HepG2 (cell line): ENCODE results near the gene AP2B1. TPM values are rescaled to one million over a fixed set of nuclear protein-coding genes. Genes with fewer than 3 reads are reported as not detected.

ENCODE experiments used
- ATAC-seq: fragments of 200-7000 bp; cut with Tn5 transposase; 3 replicates; pipeline ENCODE4 v1.9.1; 2020; ENCODE audit warnings: mild to moderate bottlenecking, moderate library complexity
- BruUV-seq: library from RNA; stranded (reverse); fragments of 400-500 nt; replicated peaks from 2 replicates; lab custom pipeline; 2021; lab: Mats Ljungman, UMichigan
- CTCF ChIA-PET: fragments of 300-600 bp; formaldehyde crosslinking; extraction: SDS; loops from one replicate; lab custom pipeline; 2021; ENCODE audit warnings: low total read pairs, inconsistent platforms, low intra/inter-chr PET ratio; lab: Yijun Ruan, JAX
- POLR2A ChIA-PET: fragments of 350-600 bp; sonication (Branson Sonifier 250); formaldehyde crosslinking; loops from one replicate; lab custom pipeline; 2020; ENCODE audit warnings: antibody characterized with exemption, inconsistent platforms; lab: Yijun Ruan, JAX
- DNase-seq: peaks from one replicate; pipeline ENCODE4 v3.0.0-alpha.2; 2015; ENCODE audit warnings: low spot score
- FAIRE-seq: peaks from 3 replicates; lab custom pipeline; 2011; peaks lifted over from hg19 to GRCh38; lab: Jason Lieb, UNC
- H2AFZ ChIP-seq: one replicate; pipeline ENCODE4 v1.6.1; 2011; ENCODE audit warnings: low read length, inconsistent platforms
- H3K27ac ChIP-seq: fragments of 300-600 bp; 3 replicates; pipeline ENCODE4 v1.8.0; 2011; ENCODE audit warnings: mixed run types, mild to moderate bottlenecking, mixed read lengths, low read length, inconsistent platforms; ENCODE audit not compliant: insufficient read depth; ENCODE audit errors: extremely low read length
- H3K27me3 ChIP-seq, 2 experiments: fragments of 200-600 bp in 1 of 2; 2 replicates in 1 of 2; 3 replicates in 1 of 2; pipeline versions ENCODE4 v1.6.0 to v1.8.0; 2011; ENCODE audit warnings: low read length in 2 of 2, mild to moderate bottlenecking in 2 of 2, moderate library complexity in 2 of 2, inconsistent platforms in 1 of 2; ENCODE audit not compliant: insufficient read depth in 2 of 2, control insufficient read depth in 1 of 2
- H3K36me3 ChIP-seq, 2 experiments: fragments of 200-600 bp in 1 of 2; replicated peaks in 1 of 2; 2 replicates in 1 of 2; 3 replicates in 1 of 2; pipeline versions ENCODE4 v1.5.1 to v1.8.0; 2011; ENCODE audit warnings: low read length in 2 of 2, inconsistent platforms in 1 of 2; ENCODE audit not compliant: insufficient read depth in 2 of 2, control insufficient read depth in 1 of 2
- H3K4me1 ChIP-seq: 2 replicates; pipeline ENCODE4 v1.5.1; 2012; ENCODE audit warnings: low read length, inconsistent platforms; ENCODE audit not compliant: insufficient read depth
- H3K4me2 ChIP-seq: 2 replicates; pipeline ENCODE4 v1.6.0; 2011; ENCODE audit warnings: low read depth, low read length, inconsistent platforms
- H3K4me3 ChIP-seq, 3 experiments: fragments of 200-600 bp in 1 of 3; sonication (generic), shearing (Covaris generic) in 1 of 3; replicated peaks in 1 of 3; 2 replicates each; pipeline ENCODE4 v1.5.1; 2011 to 2016; ENCODE audit warnings: low read length in 3 of 3, inconsistent platforms in 2 of 3, low read depth in 2 of 3, mild to moderate bottlenecking in 2 of 3, control low read depth in 1 of 3, mixed read lengths in 1 of 3; ENCODE audit not compliant: insufficient read depth in 1 of 3
- H3K79me2 ChIP-seq: one replicate; pipeline ENCODE4 v1.6.1; 2011; ENCODE audit warnings: low read length, inconsistent platforms; ENCODE audit not compliant: insufficient read depth
- H3K9ac ChIP-seq: 2 replicates; pipeline ENCODE4 v1.6.0; 2011; ENCODE audit warnings: mild to moderate bottlenecking, low read depth, low read length, inconsistent platforms; ENCODE audit not compliant: insufficient read depth
- H3K9me3 ChIP-seq: 2 replicates; pipeline ENCODE4 v1.5.1; 2012; ENCODE audit warnings: mild to moderate bottlenecking, low read length
- H4K20me1 ChIP-seq: 2 replicates; pipeline ENCODE4 v1.6.0; 2011; ENCODE audit warnings: inconsistent platforms, mild to moderate bottlenecking, low read length, moderate library complexity; ENCODE audit not compliant: insufficient read depth
- AGO1 ChIP-seq: fragments of 200-400 bp; formaldehyde crosslinking; IDR thresholded peaks from 2 replicates; pipeline ENCODE4 v1.6.1; 2017; ENCODE audit warnings: mild to moderate bottlenecking, low read depth, low read length, moderate library complexity; ENCODE audit not compliant: poor library complexity, severe bottlenecking
- CEBPG ChIP-seq: IDR thresholded peaks from 2 replicates; pipeline ENCODE4 v1.6.1; 2016
- ESRRA ChIP-seq: sonication (generic); formaldehyde crosslinking; IDR thresholded peaks from 2 replicates; pipeline ENCODE4 v1.5.1; 2020; ENCODE audit warnings: mild to moderate bottlenecking, low read depth, missing genetic modification reagents
- ZFP41 ChIP-seq: sonication (generic); formaldehyde crosslinking; IDR thresholded peaks from 2 replicates; pipeline ENCODE4 v1.4.0; 2020; ENCODE audit warnings: mild to moderate bottlenecking, missing genetic modification reagents, borderline replicate concordance
- ZNF724P ChIP-seq: sonication (generic); formaldehyde crosslinking; IDR thresholded peaks from 2 replicates; pipeline ENCODE4 v1.8.0; 2022; ENCODE audit warnings: missing genetic modification reagents, borderline replicate concordance
- whole genome bisulfite sequencing: methylation state at CpG from one replicate; pipeline ENCODE4 v1.1.6; 2017; ENCODE audit warnings: low lambda C conversion rate; 5-methylcytosine and 5-hydroxymethylcytosine counted together
- in situ Hi-C: cut with HindIII; loops from 2 replicates; pipeline ENCODE4 v1.10.0; 2017; ENCODE audit warnings: low pct_unique_long_range_greater_than_20kb; ENCODE audit not compliant: extremely low pct_ligation_motif_present
- intact Hi-C: fragments of 100-400 bp; cut with micrococcal nuclease; formaldehyde crosslinking; loops from one replicate; pipeline ENCODE4 v1.10.0; 2022; ENCODE audit not compliant: unreplicated experiment
- polyA plus RNA-seq, 8 experiments: library from polyadenylated mRNA; depleted of rRNA in 3 of 8; stranded (reverse) in 7 of 8; unstranded in 1 of 8; fragments of >200 nt; fragmentation: Illumina TruSeq in 4 of 8; extraction: Trizol in 4 of 8; gene quantifications; 2 replicates each; pipeline versions ENCODE4 v1.2.1 to v1.2.3, GENCODE V29; 2011 to 2016; ENCODE audit warnings: low read depth in 4 of 8, missing spikeins in 1 of 8, mixed read lengths in 1 of 8; ENCODE audit not compliant: insufficient read depth in 1 of 8
- total RNA-seq, 5 experiments: library from RNA; depleted of rRNA; stranded (reverse); fragments of >200 nt; fragmentation: Illumina TruSeq; extraction: Trizol; gene quantifications; 2 replicates each; pipeline ENCODE4 v1.2.3, GENCODE V29; 2016; ENCODE audit warnings: low read depth in 1 of 5
- TF ChIP-seq, protein P1 (sequence below): sonication (generic); formaldehyde crosslinking; IDR thresholded peaks from 2 replicates; pipeline ENCODE4 v1.8.1; 2023; ENCODE audit warnings: missing genetic modification reagents, mild to moderate bottlenecking, borderline replicate concordance
- TF ChIP-seq, protein P2 (sequence below): sonication (generic); formaldehyde crosslinking; IDR thresholded peaks from 2 replicates; pipeline ENCODE4 v1.4.0; 2020; ENCODE audit warnings: low read depth, mild to moderate bottlenecking, missing genetic modification reagents

The AP2B1 gene
- total and polyA plus RNA-seq, 2 of the 13 experiments (the other 11 are each of a cell fraction or from before 2014, with no cell fraction given): 23.8 to 71.3 TPM

DNA sequence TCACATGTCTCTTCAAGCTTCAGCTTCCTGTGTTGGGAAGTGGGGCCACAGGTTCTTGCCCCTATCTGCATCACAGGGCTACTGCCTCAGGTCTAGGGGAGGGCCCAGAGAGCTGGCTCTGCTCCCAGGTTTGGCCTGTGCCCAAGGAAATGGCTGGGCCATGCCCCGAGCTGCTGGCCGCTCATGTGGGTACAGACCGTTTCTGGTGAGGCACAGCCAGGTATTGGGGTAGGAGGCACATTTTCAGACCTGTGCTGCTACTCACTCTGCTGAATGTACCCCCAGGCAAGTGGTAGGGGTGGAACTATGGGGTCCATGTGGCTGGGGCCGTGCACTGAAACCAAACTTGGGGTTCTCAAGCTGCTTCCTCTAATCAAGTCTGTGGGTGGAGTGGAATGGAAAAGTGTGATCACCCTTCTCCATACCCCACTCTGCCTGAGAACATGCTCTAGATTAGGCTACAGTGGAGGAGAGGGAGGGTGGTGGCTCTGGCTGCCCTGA lies 161.3 kb downstream of the AP2B1 start:
- H3K4me3 ChIP-seq: no peak overlapping the region
- H3K9me3 ChIP-seq: no peaks in the 10 kb centered on the region
- H4K20me1 ChIP-seq: no peaks in the 10 kb centered on the region
- no peak overlapping the region for H3K9ac ChIP-seq
- in situ Hi-C loops: loop anchor here (5.0 to 25.0 kb wide), 3 partner anchors 136 to 436 kb away; no protein-coding TSS in a partner anchor
- WGBS: 0% methylated on average over 1 of the region's 4 CpGs
- POLR2A ChIA-PET: interaction anchor here (1.9 kb wide), 1 partner anchor 17 kb away, joined by 5 read pairs; the partner anchor contains the start of gene RASL10B
- H3K4me2 ChIP-seq: no peak overlapping the region
- H3K36me3 ChIP-seq: no peaks in the 10 kb centered on the region
- peaks cover 21% of the 10 kb centered on the region for H3K4me1 ChIP-seq
- FAIRE-seq: no peak
- no peaks in the 10 kb centered on the region for H3K79me2 ChIP-seq
- no peak overlapping the region for H3K27ac ChIP-seq
- no peak for DNase-seq
- peak; percentile 4; the same call in 1 of the 3 replicates for ATAC-seq
- CTCF ChIA-PET: interaction anchor here (1.7 to 2.8 kb wide), 2 partner anchors 16 to 135 kb away, joined by 3 to 54 read pairs; no protein-coding TSS in a partner anchor
- no peak for TF ChIP-seq ZFP41 (CRISPR knock-in tag)
- no peak for TF ChIP-seq ESRRA (CRISPR knock-in tag)
- TF ChIP-seq AGO1: no peak
- TF ChIP-seq, protein P1, sequence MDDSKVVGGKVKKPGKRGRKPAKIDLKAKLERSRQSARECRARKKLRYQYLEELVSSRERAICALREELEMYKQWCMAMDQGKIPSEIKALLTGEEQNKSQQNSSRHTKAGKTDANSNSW (CRISPR knock-in tag): no peak
- no peak for TF ChIP-seq CEBPG (CRISPR knock-in tag)
- TF ChIP-seq, all 625 proteins: peak for 0
- BruUV-seq: no TSS peak
- Histone ChIP-seq H3K27me3 (peaks cover 3 to 67% of the 10 kb centered on the region in 2 experiments; a peak in 4 of 5 replicates), H2AFZ (no peak overlapping the region)
- intact Hi-C loops: loop anchor here (5.0 kb wide), 1 partner anchor 191 kb away; no protein-coding TSS in a partner anchor

DNA sequence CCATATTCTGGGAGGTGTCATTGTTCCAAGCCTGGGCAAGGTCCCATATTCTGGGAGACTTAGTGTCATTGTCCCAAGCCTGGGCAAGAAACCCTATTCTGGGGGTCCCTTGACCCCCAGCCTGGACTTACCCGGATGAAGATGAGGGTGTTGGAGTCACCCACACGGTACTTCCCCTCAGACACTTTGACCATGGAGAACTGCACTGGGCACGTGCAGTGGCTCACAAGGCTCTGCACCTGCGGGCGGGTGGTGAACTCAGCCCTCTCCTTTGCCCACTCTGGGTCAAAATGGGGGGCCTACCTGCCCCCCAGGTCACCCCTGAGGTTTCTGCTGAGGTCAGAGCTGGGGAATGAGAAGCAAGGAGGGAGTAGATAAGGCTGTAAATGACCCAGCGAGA lies 161.9 kb downstream of the AP2B1 start:
- ChIA-PET POLR2A (no interaction called here), CTCF (no interaction called here)
- no peaks in the 10 kb centered on the region for H3K36me3 ChIP-seq
- DNase-seq (no peak), ATAC-seq (no peak), FAIRE-seq (no peak)
- H3K9ac ChIP-seq: no peak overlapping the region
- WGBS: 100% methylated on average over 1 of the region's 6 CpGs
- BruUV-seq: no TSS peak
- TF ChIP-seq, protein P2, sequence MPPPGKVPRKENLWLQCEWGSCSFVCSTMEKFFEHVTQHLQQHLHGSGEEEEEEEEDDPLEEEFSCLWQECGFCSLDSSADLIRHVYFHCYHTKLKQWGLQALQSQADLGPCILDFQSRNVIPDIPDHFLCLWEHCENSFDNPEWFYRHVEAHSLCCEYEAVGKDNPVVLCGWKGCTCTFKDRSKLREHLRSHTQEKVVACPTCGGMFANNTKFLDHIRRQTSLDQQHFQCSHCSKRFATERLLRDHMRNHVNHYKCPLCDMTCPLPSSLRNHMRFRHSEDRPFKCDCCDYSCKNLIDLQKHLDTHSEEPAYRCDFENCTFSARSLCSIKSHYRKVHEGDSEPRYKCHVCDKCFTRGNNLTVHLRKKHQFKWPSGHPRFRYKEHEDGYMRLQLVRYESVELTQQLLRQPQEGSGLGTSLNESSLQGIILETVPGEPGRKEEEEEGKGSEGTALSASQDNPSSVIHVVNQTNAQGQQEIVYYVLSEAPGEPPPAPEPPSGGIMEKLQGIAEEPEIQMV (CRISPR knock-in tag): no peak
- no peak for TF ChIP-seq ZNF724P (CRISPR knock-in tag)
- in situ Hi-C loops: loop anchor here (5.0 to 25.0 kb wide), 3 partner anchors 137 to 437 kb away; no protein-coding TSS in a partner anchor
- no peak overlapping the region for H3K27ac ChIP-seq
- no peaks in the 10 kb centered on the region for H3K79me2 ChIP-seq
- no peaks in the 10 kb centered on the region for H4K20me1 ChIP-seq
- peaks cover 21% of the 10 kb centered on the region for H3K4me1 ChIP-seq
- H3K4me2 ChIP-seq: no peak overlapping the region
- no peaks in the 10 kb centered on the region for H3K9me3 ChIP-seq
- H3K4me3 ChIP-seq: no peak overlapping the region
- H3K27me3 ChIP-seq: peaks cover 3 to 73% of the 10 kb centered on the region in 2 experiments; a peak in 4 of 5 replicates
- intact Hi-C loops: loop anchor here (5.0 kb wide), 1 partner anchor 192 kb away; no protein-coding TSS in a partner anchor
- no peak overlapping the region for H2AFZ ChIP-seq
